ENCODE measurements around the gene IMMP1L.

DNA sequence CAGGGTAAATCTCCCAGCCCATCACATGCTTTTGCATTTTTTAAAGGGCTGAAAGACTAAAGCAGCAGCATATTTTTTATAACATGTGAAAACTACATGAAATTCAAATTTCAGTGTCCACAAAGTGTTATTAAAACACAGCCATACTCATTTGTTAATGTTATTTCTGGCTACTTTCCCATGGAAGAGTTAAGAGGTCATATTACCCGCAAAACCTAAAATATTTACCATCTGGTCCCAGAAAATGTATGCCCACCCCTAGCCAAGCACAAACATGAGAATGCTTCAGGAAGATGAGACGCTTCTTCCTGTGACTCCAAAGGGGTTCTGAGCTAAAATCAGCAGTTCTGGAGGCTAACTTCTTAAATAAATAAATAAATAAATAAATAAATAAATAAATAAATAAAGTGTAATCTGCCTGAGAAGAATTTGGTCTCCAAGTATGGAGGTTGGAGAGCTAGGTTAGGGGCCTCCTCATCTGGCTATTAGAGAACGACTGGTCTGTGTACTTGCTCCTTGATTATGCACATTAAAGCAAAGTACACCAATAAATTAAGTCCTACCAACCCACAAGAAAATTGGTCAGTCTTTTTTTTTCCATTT, 9.7 kb downstream of the IMMP1L start:
- TF ChIP-seq L3MBTL2 (conservative IDR thresholded peaks at IDR 0.05), result no peak
- no peak for TF ChIP-seq BHLHE40 (IDR thresholded peaks at IDR 0.05; ENCODE audit: borderline replicate concordance)
- no peak for TF ChIP-seq SUZ12 (IDR thresholded peaks at IDR 0.05)
- TF ChIP-seq TARDBP (IDR thresholded peaks at IDR 0.05), result no peak
- no peak for TF ChIP-seq FOXK2 (IDR thresholded peaks at IDR 0.05)
- TF ChIP-seq, protein P1, sequence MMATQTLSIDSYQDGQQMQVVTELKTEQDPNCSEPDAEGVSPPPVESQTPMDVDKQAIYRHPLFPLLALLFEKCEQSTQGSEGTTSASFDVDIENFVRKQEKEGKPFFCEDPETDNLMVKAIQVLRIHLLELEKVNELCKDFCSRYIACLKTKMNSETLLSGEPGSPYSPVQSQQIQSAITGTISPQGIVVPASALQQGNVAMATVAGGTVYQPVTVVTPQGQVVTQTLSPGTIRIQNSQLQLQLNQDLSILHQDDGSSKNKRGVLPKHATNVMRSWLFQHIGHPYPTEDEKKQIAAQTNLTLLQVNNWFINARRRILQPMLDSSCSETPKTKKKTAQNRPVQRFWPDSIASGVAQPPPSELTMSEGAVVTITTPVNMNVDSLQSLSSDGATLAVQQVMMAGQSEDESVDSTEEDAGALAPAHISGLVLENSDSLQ (IDR thresholded peaks at IDR 0.05), result no peak
- no peak for TF ChIP-seq SP1 (IDR thresholded peaks at IDR 0.05)
- TF ChIP-seq ARNT (IDR thresholded peaks at IDR 0.05), result no peak
- no peak for TF ChIP-seq FOXA1 (IDR thresholded peaks at IDR 0.05)
- TF ChIP-seq FOXM1 (IDR thresholded peaks at IDR 0.05; ENCODE audit: borderline replicate concordance), result no peak
- TF ChIP-seq NFRKB (IDR thresholded peaks at IDR 0.05), result no peak
- no peak for TF ChIP-seq ELF4 (IDR thresholded peaks at IDR 0.05)
- TF ChIP-seq LEF1 (IDR thresholded peaks at IDR 0.05; ENCODE audit: borderline replicate concordance), result no peak

Measured in HEK293T (cell line).